ENCODE data around the gene TMEM239.

TMEM239 gene

DNA sequence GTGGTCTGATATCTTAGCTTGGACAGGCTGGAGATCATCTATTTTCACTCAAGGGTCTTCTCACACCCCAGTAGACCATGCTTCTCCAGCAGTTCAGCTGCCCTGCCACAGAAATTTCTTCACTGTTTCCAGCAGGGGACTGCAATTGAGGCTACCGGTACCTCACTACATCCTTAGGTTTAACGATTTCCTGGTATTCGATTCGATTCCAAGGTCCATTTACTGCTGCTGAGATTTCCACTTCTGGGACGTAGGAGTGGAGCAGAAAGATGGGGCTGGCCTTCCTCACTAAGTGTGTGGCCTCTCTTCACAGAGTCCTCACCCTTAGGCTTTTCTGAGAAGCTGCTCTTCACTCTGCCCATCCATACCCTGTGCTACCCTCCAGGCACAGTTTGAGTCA, 30.5 kb downstream of the TMEM239 start:
- Mint-ChIP-seq H3K4me3 (no peak overlapping the region), H3K9me3 (no peaks in the 10 kb centered on the region), H3K4me1 (peaks cover 25% of the 10 kb centered on the region), H3K27ac (no peak overlapping the region), H3K27me3 (no peaks in the 10 kb centered on the region), H3K36me3 (peaks cover 11% of the 10 kb centered on the region)
- no peak for ATAC-seq

DNA sequence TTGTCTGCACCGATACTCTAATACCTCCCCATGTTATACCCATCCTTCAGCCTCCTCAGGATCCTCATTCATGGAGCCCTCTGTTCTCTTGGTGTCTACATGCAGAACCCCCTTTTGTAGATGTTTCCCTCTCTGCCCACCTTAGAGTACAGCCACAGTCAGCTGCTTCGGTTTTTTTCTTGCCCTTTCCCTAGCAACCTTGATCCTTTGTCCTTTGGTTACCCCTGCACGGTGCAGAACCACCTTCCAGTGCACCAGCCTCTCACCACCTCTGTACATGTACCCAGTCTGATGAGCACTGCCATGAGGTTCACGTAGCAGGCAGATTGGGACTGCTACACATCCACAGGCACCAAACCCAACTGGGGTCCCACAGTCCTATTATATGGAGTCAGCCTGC, 31.6 kb downstream of the TMEM239 start:
- Mint-ChIP-seq H3K27ac (no peak overlapping the region), H3K27me3 (no peaks in the 10 kb centered on the region), H3K4me1 (peaks cover 31% of the 10 kb centered on the region), H3K36me3 (peaks cover 11% of the 10 kb centered on the region), H3K9me3 (no peaks in the 10 kb centered on the region), H3K4me3 (no peak overlapping the region)
- ATAC-seq = no peak

DNA sequence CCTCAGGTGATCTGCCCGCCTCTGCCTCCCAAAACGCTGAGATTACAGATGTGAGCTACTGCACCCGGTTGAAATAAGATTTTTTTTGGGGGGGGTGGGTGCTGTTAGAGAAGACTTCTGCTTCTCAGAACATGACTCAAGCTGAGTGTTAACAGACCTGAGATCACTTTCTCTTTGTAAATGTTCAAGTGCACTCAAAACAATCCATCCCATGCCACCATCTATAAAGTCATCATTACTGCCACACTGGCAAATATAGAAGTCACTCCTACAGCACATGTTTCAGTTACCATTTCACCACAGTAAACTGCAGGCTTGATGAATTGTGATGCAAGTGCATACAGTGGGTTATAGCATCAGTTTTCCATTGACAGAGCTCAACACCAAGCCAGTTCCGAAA, 33.4 kb downstream of the TMEM239 start:
- ATAC-seq = no peak
- peaks cover 11% of the 10 kb centered on the region for H3K36me3 Mint-ChIP-seq
- H3K27ac Mint-ChIP-seq = no peak overlapping the region
- no peaks in the 10 kb centered on the region for H3K27me3 Mint-ChIP-seq
- no peak overlapping the region for H3K4me3 Mint-ChIP-seq
- peaks cover 21% of the 10 kb centered on the region for H3K4me1 Mint-ChIP-seq
- H3K9me3 Mint-ChIP-seq = no peaks in the 10 kb centered on the region

DNA sequence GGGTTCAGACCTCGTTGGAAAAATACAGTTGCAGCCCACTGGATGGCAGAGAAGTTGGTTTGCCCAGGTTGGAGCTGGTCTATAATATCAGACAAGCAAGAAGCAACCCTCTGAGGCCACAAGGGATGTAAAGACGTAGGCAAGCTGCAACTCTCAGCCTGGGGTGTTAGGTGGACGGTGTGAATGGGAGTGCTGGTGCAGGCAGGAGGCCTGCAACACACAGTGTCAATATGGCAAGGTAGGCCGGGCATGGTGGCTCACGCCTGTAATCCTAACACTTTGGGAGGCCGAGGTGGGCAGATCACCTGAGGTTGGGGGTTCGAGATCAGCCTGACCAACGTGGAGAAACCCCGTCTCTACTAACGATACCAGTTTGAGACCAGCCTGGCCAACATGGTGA, 34.9 kb downstream of the TMEM239 start:
- Mint-ChIP-seq H3K4me3 (no peak overlapping the region), H3K27me3 (no peaks in the 10 kb centered on the region), H3K9me3 (no peaks in the 10 kb centered on the region), H3K27ac (no peak overlapping the region), H3K4me1 (peaks cover 14% of the 10 kb centered on the region), H3K36me3 (peaks cover 11% of the 10 kb centered on the region)
- no peak for ATAC-seq

DNA sequence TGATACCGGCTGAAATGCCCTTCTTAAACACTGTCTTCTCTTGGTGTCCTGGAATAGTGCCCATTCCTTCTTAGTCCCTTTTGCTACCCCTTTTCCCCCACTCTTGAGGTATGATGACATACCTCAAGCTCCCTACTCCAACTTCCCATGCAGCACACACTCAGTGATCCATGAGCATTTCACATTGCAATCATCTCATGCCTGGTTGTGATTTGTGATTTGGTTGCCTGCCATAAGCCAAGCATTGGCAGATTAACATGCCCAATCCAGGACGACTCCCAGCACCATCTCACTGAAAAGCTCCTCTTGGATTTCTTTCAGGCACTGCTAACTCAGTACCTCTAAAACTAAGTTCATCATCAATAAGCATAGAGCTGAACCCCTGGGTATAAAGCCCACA, 42.4 kb downstream of the TMEM239 start:
- H3K36me3 Mint-ChIP-seq = peaks cover 20% of the 10 kb centered on the region
- ATAC-seq = no peak
- H3K9me3 Mint-ChIP-seq = no peaks in the 10 kb centered on the region
- H3K27me3 Mint-ChIP-seq = no peaks in the 10 kb centered on the region
- H3K4me1 Mint-ChIP-seq = no peaks in the 10 kb centered on the region
- H3K4me3 Mint-ChIP-seq = no peak overlapping the region
- no peak overlapping the region for H3K27ac Mint-ChIP-seq

DNA sequence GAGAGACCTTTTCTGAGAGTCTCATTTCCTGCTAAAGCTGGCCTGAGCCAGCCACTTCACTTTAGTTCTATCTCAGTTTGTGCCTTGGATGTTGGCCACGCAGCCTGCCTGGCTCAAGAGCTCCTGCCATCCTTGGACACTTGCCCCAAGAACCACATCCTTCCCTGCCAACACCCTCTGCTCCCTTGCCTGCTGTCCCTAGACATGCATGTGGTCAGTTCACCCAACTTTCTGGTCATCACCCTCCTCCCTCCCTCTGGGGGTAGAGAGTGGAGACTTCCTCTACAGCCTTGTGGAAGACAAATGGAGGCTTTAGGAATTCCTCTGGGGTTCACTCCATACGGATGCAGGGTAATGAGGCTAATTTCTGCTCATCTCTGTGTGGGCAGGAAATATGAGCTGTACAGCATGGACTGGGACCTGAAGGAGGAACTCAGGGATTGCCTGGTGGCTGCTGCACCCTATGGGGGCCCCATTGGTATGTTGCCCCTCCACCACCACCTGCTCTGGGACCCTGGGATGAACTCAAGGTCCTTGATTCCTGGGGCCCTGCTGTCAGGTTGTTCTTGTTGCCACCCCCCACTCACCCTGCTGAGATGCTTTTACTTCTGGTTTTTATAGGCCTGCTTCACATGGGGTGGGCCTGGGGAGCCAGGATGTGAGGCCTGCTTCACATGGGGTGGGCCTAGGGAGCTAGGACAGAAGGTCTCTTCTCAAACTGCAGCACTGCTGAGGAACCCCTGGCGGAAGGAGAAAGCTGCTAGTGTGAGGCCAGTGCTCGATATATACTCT, 43.4 kb downstream of the TMEM239 start:
- no peak overlapping the region for H3K4me3 Mint-ChIP-seq
- H3K27ac Mint-ChIP-seq = no peak overlapping the region
- no peaks in the 10 kb centered on the region for H3K27me3 Mint-ChIP-seq
- H3K9me3 Mint-ChIP-seq = no peaks in the 10 kb centered on the region
- no peak for ATAC-seq
- no peaks in the 10 kb centered on the region for H3K4me1 Mint-ChIP-seq
- peaks cover 29% of the 10 kb centered on the region for H3K36me3 Mint-ChIP-seq

DNA sequence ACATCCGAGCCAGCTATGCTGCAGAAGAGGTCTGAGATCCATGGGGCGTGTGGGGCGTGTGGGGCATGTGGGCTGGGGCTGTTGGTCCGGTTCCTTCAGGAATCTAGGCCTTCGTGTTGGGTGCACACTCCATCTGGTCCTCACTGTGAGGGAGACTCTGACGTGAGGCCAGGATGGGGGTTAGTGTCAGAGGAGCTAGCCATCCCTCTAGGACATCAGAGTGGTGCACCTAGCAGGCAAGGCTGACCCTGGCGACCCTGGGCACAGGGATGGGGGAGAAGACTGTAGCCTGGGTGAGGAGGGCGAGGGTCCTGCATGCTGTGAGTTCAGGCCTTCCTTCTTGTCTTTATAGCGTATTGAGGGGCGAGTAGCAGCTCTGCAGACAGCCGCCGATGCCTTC, 48.5 kb downstream of the TMEM239 start:
- Mint-ChIP-seq H3K36me3 (peaks cover 57% of the 10 kb centered on the region), H3K4me3 (no peak overlapping the region), H3K9me3 (no peaks in the 10 kb centered on the region), H3K27ac (no peak overlapping the region), H3K27me3 (no peaks in the 10 kb centered on the region), H3K4me1 (peaks cover 15% of the 10 kb centered on the region)
- no peak for ATAC-seq

DNA sequence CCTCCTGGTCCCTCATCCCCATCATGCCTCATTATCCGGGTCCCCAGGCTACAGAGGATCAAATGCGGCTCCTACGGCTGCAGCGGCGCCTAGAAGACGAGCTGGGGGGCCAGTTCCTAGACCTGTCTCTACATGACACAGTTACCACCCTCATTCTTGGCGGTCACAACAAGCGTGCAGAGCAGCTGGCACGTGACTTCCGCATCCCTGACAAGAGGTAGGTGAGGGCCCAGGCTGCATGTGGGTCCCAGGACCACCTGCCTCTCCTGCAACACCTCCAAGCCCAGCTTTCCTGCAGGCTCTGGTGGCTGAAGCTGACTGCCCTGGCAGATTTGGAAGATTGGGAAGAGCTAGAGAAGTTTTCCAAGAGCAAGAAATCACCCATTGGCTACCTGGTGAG, 48.9 kb downstream of the TMEM239 start:
- ATAC-seq = no peak
- Mint-ChIP-seq H3K27ac (no peak overlapping the region), H3K4me3 (no peak overlapping the region)

DNA sequence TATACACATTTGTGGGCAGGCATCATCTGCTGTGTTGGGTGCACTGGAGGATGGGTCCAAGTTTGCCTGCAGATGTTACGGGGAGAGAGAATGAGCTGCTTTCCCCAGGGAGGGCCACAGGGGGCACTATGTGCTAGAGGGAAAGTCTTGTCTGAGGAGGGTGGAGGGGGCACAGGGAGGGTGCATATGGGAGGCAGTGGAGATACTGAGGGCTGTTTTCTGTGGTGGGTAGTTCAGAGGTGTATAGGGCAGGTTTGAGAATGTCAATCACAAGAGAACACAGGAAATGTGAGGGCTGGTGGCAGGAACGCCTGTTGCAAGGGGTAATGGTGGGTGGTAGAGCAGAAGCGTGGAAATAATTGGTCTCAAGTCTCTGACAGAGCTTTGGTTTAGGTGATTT, 49.5 kb downstream of the TMEM239 start:
- peaks cover 19% of the 10 kb centered on the region for H3K4me1 Mint-ChIP-seq
- H3K27ac Mint-ChIP-seq = no peak overlapping the region
- H3K27me3 Mint-ChIP-seq = no peaks in the 10 kb centered on the region
- ATAC-seq = no peak
- H3K9me3 Mint-ChIP-seq = no peaks in the 10 kb centered on the region
- peaks cover 57% of the 10 kb centered on the region for H3K36me3 Mint-ChIP-seq
- no peak overlapping the region for H3K4me3 Mint-ChIP-seq

More for the DNA sequence above, 48.9 kb downstream of the TMEM239 start:
- Mint-ChIP-seq H3K4me1 (peaks cover 15% of the 10 kb centered on the region), H3K36me3 (peaks cover 57% of the 10 kb centered on the region), H3K9me3 (no peaks in the 10 kb centered on the region), H3K27me3 (no peaks in the 10 kb centered on the region)

DNA sequence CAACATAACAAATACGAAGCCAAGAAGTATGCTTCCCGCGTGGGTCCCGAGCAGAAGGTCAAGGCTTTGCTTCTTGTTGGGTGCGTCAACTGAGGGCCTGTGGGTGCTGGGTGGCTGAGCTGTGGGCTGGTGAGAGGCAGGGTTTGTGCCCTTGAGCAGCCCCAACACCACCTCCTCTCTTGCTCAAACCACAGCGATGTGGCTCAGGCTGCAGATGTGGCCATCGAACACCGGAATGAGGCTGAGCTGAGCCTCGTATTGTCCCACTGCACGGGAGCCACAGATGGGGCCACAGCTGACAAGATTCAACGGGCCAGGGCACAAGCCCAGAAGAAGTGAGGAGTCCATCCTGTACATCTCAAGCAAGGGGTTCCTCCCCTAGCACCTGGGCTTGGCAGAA, 50.1 kb downstream of the TMEM239 start:
- ATAC-seq = no peak
- H3K36me3 Mint-ChIP-seq = peaks cover 54% of the 10 kb centered on the region

DNA sequence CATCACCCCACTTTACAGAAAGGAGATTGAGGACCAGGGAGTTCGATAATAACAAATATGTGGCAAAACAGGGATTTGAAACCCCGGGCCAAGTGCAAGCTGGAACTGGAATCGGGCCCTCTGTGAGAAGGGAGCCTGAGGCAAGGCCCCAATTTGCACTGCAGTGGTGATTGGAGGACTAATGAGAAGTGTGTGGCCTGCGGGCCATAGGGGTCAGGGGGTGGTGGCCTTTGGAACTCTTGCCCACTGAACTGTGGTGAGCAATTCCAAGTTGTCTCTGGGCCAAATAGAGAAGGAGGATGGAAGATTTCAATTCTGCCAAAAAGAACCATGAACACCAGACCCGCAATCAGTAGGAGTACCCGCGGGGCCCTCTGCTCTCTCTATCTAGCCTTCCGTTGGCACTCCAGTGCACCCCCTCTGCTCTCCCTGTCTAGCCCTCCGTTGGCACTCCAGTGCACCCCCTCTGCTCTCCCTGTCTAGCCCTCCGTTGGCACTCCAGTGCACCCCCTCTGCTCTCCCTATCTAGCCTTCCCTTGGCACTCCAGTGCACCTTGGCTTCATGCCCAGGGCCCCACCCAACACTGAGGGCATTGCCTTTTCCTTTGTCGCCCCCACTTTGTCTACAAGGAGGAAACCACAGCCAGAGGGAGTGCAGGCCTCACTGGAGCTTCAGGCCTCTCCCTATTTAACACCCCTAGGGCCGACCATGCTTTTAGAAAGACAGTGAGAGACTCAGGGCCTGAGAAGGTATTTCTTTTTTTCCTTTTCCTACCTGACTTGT, 51.1 kb downstream of the TMEM239 start:
- Mint-ChIP-seq H3K9me3 (no peaks in the 10 kb centered on the region), H3K27me3 (peaks cover 10% of the 10 kb centered on the region), H3K4me3 (no peak overlapping the region), H3K4me1 (peaks cover 35% of the 10 kb centered on the region), H3K36me3 (peaks cover 47% of the 10 kb centered on the region), H3K27ac (no peak overlapping the region)
- ATAC-seq = no peak

More for the DNA sequence above, 50.1 kb downstream of the TMEM239 start:
- Mint-ChIP-seq H3K4me1 (peaks cover 25% of the 10 kb centered on the region), H3K9me3 (no peaks in the 10 kb centered on the region), H3K4me3 (no peak overlapping the region), H3K27me3 (peaks cover 3% of the 10 kb centered on the region), H3K27ac (no peak overlapping the region)
